ENCODE data around the gene MBD4.
"Not testable (repeated sequence)": the region's sequence is repeated elsewhere in the genome, so short reads cannot be mapped to it uniquely, and the experiment has no call there.

Gene MBD4

GRCh38 chr3:129439817-129440617 lies at the start of gene MBD4, which contains the start of gene IFT122:
MBD4 (minus strand) TSS chr3:129439948; CDS start chr3:129439833, 115 bp downstream.
IFT122 (plus strand) TSS chr3:129440224; CDS start chr3:129440331, 107 bp downstream.
- peak; percentile 99 for DNase-seq

DNA sequence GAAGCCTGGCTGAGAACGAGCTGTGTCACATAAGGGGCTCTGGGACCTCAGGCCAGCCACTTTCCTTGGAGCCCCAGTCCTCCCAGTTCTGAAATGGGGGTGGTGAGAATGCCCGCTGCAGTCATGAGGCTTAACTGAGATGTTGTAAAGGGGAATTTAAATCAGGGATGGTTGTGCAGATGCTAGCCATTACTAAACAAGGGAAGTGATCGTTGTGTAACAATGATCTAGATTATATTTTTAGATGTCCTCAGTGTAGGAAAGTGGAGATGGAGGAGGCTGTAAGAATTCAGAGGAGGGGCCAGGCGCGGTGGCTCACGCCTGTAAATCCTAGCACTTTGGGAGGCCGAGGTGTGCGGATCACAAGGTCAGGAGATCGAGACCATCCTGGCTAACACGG lies 49.5 kb upstream of the MBD4 start:
- not testable (repeated sequence) for DNase-seq

DNA sequence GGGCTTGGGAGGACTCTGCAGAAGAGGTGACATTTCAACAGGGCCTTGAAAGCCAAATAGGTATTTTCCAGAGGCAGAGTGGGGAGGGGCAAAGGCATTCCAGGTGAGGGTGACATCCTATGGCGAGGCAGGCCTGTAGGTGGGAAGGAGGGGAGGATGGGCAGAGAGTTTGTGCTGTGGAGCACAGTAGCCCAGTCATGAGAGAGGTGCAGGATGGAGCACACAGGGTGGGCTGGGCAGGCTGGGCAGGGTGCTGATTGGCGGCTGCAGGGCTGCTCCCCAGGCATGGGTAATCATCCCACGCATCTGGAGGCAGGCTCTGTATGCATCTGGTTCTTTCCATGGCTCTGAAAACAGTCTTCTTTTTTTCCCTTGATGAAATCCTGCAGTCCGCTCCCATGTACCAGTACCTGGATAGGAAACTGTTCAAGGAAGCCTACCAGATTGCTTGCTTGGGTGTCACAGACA lies 48.2 kb upstream of the MBD4 start:
- not testable (repeated sequence) for DNase-seq

GRCh38 chr3:129487183-129487867 lies 47.6 kb upstream of the MBD4 start:
- DNase-seq = no peak

GRCh38 chr3:129486664-129487035 lies 46.9 kb upstream of the MBD4 start:
- DNase-seq = no peak

DNA sequence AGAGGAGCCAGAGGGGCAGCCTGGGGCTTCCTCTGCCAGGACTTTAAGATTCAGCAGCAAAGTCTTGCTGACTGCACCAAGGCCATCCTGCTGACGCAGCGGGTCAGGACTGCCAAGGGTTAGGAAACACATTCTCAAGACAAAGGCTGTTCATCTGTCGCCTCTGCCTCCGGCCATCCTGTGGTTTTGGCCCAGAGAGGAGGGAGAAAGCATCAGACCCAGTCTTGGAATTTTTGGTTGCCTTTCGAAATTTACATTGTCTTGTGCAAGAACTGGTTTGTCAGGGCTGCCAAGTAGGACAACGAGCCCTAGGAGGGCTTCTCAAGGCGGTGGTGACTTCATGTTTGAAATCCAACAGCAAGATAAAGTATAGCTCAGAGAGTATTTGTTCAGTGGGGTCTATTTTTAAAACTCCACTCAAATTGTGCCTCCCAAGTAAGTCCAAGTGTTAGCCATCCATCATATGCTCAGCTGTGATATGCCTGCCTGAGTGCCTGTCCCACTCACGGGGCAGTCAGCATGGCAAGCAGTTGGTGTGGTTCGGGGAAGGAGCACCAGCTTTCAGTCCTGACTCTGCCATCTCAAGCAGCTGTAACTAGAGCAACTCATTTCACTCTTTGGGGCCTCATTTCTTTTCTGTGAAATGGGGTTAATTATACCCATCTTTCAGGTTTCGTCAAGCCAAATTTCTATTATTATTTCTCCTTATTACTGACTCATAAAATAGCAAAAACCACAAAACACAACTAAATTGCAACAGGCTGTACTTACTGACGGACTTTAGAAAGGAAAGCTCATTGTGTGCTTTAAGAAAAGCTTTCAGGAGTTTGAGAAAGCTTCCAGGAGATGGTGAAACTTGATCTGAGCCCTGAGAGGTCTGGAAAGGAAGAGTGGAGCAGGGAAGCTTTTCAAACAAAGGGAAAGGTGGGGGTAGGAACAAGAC lies 46.2 kb upstream of the MBD4 start:
- DNase-seq = no peak

GRCh38 chr3:129485146-129485545 lies 45.4 kb upstream of the MBD4 start:
- not testable (repeated sequence) for DNase-seq

DNA sequence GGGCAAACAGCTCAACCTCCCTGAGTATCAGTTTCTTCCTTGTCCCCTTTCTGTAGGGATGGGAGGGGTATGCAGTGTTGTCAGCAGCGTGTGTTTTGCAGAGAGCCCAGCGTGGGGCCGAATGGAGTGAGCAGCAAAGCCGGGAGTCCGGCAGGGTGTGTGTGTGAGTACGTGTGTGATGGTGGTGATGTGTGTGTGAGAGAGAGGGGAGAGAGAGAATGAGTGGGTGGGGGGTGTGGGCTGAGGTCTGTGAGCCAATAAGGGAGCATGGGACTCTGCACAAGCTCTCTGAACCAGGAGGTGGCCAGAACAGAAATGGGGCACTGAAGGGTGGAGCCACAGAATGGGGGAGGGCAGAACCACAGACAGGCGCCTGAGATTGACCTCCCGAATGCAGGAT lies 44.1 kb upstream of the MBD4 start:
- no peak for DNase-seq

- DNase-seq = no peak
Observed at GRCh38 chr3:129482721-129483120, 43.0 kb upstream of the MBD4 start.

- DNase-seq = no peak
Observed at GRCh38 chr3:129481766-129482332, 42.1 kb upstream of the MBD4 start.

DNA sequence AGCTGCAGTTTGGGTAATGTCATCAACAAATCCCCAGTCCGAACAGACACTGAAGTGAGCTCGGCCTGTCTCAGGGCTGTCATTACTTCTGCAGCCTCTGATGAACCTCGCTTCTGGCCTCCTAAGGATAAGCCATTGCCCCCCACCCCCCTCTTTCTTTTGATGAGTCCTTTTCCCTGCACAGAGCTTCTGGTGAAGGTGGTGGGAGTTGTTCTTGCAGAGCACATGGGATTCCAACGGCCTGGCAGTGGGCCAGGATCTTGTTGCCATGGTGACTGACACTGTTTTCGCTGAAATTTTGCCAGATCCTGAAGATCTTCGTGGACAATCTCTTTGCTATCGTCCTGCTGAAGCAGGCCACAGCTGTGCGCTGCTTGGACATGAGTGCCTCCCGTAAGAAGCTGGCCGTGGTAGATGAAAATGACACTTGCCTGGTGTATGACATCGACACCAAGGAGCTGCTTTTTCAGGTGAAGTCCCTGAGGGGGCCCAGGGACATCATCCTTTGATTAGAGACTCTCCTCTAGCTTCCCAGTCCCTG lies 41.5 kb upstream of the MBD4 start:
- DNase-seq = not testable (repeated sequence)

DNA sequence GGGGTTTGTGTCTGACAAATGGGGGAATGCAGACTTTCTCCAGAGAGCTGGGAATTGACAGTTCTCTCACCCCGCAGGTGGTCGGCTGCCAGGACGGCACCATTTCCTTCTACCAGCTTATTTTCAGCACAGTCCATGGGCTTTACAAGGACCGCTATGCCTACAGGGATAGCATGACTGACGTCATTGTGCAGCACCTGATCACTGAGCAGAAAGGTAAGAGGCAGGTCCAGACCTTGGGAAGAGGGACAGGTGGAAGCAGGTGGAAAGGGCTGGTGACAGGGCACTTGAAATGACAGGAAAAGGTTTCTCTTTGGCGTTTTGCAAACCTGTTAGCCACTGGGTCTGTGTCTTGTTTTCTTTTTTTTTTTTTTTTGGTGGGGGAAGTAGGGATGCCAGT lies 36.8 kb upstream of the MBD4 start:
- DNase-seq = no peak

GRCh38 chr3:129475863-129476262 lies 36.1 kb upstream of the MBD4 start:
- DNase-seq = no peak

DNA sequence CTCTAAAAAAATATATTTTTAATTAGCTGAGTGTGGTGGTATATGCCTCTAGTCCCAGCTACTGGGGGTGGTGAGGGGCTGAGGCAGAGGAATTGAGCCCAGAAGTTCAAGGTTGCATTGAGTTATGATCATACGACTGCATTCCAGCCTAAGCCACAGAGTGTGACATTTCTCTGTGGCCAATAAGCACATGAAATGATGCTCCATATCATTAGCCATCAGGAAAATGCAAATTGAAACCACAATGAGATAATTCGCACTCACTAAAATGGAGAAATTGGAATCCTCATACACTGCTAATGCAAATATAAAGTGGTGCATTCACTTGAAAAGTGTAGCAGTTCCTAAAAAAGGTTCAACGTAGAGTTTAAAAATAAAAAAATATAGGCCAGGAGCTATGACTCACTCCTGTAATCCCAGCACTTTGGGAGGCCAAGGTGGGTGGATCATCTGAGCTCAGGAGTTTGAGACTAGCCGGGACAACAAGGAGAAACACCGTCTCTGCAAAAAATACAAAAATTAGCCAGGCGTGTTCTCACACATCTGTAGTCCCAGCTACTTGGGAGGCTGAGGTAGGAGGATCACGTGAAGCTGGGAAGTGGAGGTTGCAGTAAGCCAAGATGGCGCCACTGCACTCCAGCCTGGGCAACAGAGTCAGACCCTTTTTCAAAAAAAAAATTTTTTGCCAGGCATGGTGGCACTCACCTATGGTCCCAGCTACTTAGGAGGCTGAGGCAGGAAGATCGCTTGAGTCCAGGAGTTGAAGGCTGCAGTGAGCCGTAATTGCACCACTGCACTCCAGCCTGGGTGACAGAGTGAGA lies 35.4 kb upstream of the MBD4 start:
- DNase-seq = no peak

DNA sequence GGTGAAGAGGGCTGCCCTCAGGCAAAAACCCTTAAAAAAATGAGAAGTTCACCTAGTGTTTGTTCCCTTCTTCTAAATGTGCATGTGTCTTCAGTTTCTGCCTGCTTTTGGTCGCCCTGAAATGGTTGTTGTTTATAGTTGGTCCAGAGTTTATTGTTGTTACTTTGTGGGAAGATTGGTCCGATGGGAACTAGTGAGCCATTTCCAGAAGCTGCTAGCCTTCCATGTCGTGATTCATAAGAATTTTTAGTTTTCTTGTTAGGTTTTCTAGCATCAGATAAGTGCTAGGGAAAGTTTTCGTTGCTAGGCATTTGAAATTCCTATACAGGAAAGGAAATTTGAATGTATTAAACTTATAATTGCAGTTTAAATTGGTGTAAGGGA lies 34.0 kb upstream of the MBD4 start:
- DNase-seq = no peak

GRCh38 chr3:129473067-129473768 lies 33.5 kb upstream of the MBD4 start:
- DNase-seq = no peak

DNA sequence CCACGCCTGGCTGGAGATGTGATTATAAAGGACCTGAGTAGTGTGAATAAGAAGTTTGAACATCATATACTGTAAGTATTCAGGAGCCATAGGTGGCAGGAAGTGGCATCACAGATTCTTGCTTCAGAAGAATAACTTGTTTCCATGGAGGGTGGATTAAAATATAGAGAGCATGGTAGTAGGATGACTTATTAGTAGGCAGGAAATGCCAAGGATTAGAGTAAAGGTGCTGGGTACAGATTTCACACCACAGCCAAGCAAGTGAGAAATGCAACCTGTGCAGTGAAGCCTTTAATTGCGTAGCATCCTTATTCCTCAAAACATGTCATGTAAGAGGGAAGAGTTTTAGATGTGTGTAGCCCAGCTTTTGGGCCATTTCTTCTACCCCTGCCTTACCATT lies 31.1 kb upstream of the MBD4 start:
- no peak for DNase-seq

GRCh38 chr3:129469026-129469425 lies 29.3 kb upstream of the MBD4 start:
- DNase-seq = no peak

DNA sequence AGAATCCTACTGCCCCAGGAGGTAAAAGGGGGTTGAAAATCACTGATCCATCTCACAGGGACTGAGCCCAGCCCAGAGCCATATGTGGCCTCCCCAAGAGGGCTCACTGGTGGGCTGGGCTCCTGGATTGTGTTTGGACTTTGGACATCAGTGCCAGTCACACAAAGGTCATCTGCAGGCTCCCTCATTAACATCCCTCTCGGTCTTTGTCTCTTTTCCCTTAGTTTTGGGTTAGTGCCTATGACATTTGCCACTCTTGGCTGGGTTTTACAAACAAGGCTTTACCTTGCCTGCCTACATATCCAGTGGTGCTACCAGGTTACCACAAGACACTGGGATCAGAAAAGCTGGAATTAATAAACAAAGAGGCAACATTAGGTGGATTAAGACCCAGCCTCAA lies 28.2 kb upstream of the MBD4 start:
- no peak for DNase-seq

GRCh38 chr3:129463716-129464115 lies 24.0 kb upstream of the MBD4 start:
- DNase-seq = no peak

DNA sequence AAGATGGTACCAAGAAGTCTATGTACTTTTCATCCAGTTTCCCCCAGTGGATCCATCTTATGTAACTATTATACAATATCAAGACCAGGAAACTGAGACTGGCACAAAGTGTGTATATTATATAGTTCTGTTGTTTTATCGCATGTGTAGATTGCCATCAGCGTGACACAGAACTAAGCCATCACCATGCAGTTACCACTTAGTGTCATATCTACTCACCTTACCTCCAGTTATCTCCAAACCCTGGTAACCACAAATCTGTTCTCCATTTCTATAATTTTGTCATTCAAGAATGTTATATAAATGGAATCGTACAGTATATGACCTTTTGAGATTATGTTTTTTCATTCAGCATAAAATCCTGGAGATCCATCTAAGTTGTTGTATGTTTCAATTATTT lies 23.3 kb upstream of the MBD4 start:
- DNase-seq = no peak

All from GF-D8 (cell line).